HTERT RPE-1 (cell line): ENCODE measurements around the gene CSTPP1.
"Not testable (repeated sequence)": the region's sequence is repeated elsewhere in the genome, so short reads cannot be mapped to it uniquely, and the experiment has no call there.

Source experiments
- in situ Hi-C: fragments of 300-500 bp; cut with MboI; formaldehyde crosslinking; loops from 4 replicates; pipeline ENCODE4 v1.14.3; 2020; ENCODE audit warnings: low sequenced_read_pairs

Gene CSTPP1

GRCh38 chr11:46907606-46908005 lies 29.0 kb upstream of the CSTPP1 start:
- in situ Hi-C loops: no loop called here

DNA sequence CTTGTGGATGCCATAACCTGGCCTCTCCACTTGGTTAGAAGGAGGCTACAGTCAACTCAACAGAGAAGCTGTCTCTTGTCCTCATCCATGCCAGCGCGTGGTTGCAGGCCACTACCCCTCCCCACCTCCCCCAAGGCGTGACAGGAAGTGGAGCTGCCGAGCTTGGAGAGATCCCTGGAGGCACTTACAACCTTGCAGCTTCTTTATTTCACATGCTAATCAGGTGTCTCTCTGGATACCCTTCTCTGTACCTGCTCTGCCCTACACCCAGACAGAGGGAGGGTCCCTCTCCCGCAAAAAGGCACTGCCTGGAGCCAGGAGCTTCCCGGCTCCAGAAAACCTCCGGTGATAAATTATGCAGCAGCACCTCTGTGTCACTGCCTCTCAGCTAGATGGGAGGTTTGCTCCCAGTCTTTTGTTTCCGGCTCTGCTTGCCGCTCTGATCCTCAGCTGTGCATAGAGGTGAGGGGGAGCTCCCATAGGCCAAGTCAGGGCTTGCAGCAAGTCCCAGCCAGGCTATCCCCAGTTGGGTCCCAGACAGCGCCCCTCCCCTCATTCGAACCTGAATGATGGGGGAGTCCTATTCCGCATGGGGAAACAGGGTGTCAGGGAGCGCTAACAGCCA lies 23.9 kb upstream of the CSTPP1 start:
- in situ Hi-C loops: no loop called here

GRCh38 chr11:46913484-46913883 lies 23.1 kb upstream of the CSTPP1 start:
- in situ Hi-C loops: no loop called here

GRCh38 chr11:46914363-46914762 lies 22.2 kb upstream of the CSTPP1 start:
- in situ Hi-C loops: no loop called here

- in situ Hi-C loops: no loop called here
These were observed 21.7 kb upstream of the CSTPP1 start for GRCh38 chr11:46914910-46915309.

GRCh38 chr11:46916286-46917108 lies 20.1 kb upstream of the CSTPP1 start:
- in situ Hi-C loops: no loop called here

- in situ Hi-C loops: no loop called here
These were observed 19.3 kb upstream of the CSTPP1 start for GRCh38 chr11:46917109-46917761.

DNA sequence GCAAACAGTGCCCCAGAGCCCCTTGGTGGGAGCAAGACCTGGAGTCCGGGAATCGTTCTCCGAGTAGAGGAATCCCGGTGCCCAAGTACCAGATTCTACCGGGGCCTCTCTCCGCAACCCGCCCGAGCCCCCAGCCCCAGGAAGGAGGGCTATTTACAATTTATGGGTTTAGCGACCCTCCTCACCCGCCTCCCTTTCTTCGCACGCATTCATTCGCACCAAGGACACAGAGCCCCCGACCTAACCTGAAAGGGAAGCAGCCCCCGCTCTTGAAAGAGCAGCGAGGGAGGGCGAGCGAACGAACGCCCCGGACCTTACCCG lies 18.8 kb upstream of the CSTPP1 start:
- in situ Hi-C loops: no loop called here

DNA sequence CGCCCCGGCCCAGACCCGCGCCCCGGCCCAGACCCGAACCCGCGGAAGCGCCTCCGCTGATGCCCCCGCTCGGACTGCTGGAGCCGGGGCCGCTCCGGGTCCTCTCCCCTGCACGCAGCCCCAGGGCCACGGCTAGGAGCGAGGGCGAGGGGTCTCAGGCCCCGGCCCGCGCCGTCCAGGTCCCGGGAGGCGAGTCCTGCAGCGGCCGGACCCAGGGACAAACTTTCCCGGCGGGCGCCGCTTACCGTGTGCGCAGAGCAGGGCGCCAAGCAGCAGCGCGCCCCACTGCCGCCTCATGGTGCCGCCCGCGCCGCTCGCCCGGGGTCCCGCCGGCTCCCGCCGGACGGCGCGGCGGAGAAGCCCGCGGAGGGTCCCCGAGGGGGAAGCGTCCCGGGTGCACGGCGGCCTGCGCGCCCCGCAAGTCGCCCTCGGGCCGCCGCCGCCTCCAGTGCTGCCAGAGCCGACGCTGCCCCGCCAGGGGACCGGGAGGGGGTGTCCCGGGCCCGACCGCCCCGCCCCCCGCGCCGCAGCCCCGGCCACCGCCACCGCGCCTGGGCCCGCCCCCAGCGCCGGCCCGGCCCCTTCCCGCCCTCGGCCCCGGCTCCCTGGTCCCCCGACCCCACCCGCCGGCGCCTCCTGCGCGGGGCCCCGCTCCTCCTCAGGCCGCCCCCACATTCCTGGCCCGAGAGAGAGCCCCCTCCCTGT lies 18.3 kb upstream of the CSTPP1 start, which contains the start of gene LRP4:
TSS of gene LRP4 (minus strand) at position 468 of the 705 bp plus-strand sequence. CDS start at position 297, 171 bp downstream.
- in situ Hi-C loops: no loop called here

DNA sequence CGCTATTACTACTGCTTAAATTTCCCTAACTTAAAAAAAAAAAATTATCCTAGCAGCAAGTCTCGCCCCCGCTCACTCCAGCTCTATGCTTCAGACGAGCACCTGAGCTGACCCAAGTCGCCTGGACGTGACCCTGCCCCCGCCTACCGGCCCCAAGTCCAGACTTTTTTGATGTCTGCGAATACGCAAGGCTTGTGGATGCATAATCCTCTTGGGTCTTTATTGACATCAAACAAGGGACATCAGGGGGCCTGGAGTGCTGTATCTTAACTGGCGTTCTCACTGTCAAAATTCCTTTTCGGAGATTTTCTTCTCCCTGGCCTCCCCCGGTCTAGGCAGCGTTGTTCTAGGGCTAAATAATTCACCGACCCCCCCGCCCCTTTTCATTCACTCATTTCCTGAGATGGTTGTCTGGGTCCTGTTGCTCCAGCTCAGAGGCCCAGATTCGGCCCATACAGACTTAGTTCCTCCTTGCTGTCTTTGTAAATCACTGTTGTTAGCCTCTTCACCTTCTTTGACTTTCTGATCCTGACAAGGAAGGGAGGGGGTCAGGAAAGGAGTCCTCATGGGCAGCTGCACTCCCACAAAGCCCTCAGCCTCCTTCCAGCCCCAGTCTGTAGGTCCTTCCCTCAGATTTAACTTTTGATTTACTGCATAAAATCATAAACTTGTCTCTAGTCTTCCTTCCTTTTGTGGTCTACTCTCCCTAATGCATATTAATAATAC lies 17.6 kb upstream of the CSTPP1 start:
- in situ Hi-C loops: no loop called here

GRCh38 chr11:46920755-46921154 lies 15.8 kb upstream of the CSTPP1 start:
- in situ Hi-C loops: no loop called here

GRCh38 chr11:46927928-46928327 lies 8.6 kb upstream of the CSTPP1 start:
- in situ Hi-C loops: not testable (repeated sequence)

GRCh38 chr11:46928701-46929100 lies 7.9 kb upstream of the CSTPP1 start:
- in situ Hi-C loops: not testable (repeated sequence)

- in situ Hi-C loops: no loop called here
These were observed 6.5 kb upstream of the CSTPP1 start for GRCh38 chr11:46930089-46930488.

GRCh38 chr11:46942172-46942571 lies 5.6 kb downstream of the CSTPP1 start:
- in situ Hi-C loops: no loop called here

DNA sequence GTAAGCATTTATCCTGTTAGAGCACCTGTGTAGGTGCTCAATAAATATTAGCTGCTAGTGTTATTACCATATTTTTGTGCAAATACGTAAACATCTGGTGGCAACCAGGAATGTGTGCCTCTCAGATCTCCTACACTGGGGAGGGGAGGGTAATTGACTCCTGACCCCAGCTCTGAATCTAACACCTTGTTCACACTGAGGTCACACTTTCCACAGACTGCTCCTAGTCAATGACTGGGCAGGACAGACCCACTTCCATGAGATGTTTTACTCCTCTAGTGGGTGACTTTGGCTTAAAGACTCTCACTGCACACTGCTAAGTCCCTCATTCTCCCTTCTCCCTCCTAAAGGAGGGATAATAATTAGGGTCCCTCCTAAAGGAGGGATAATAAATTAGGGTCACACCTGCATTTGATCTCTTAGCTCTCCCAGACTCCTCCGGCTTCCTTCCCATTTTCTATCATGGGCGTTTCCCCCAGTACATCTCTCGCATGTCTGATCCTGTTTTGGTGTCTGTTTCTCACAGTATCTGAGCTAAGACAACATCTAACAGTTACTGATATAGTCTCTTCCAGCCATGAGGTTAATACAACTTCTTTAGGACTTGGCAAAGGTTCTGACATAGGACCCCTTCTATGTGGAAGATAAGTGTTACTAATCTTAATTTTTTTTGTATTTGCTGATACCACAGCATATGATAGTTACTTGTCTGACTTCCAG lies 8.0 kb downstream of the CSTPP1 start:
- in situ Hi-C loops: no loop called here

- in situ Hi-C loops: no loop called here
These were observed 11.0 kb downstream of the CSTPP1 start for GRCh38 chr11:46947399-46948077.

DNA sequence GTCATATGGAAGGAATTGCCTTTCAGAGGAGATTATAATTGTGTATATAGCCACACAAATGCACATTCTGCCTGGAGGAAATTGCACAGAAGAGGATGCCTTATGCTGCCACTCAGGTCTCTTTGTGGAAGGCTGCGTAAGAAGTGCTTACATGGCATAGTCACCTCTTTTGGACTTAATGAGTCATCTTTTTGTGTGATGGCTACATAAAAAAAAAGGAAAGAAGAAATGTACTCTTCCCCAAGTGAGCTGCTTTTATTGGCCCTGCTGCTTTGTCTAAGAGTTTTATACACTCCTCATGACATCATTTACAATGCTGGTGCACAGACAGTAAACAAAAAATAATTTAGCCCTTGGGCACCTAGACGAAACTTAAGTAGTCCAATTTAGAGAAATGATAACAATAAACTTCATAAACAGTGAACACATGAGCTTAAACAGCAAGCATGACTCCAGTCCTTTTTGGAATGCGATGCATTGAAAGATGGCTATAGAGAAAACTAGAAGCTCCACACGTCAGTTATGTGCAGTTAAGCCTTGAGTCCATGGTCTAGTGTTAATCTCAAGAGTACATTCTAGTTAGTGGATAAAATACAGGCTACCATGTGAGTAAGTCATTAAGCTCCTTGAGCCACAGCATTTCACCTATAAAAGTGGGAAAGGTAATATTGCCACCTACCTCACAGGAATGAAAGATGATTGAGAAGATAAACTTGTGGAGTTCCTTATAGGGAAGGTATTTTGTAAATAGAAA lies 12.0 kb downstream of the CSTPP1 start:
- in situ Hi-C loops: no loop called here

DNA sequence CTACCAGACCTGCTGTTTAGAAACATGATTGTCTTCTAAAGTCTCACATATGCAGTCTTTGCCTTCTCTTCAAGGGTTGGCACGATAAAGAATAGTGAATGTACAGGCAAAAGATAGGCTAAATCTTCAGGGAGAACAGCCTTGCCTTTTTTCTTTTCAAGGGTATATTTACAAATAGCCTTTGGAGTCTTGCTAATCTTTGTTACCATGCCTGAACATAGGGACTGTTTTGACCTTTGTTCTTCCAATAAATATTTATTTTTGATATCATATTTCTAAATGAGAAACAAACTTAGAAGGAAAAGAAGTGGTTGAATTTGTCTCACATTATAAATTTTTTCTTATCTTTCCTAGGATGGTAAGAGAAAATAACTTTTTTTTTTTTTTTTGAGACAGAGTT lies 12.7 kb downstream of the CSTPP1 start:
- in situ Hi-C loops: no loop called here
